A549 (cell line): ENCODE results near the gene NT5C. TPM values are rescaled to one million over a fixed set of nuclear protein-coding genes. Genes with fewer than 3 reads are reported as not detected.
"Not testable (repeated sequence)": the region's sequence is repeated elsewhere in the genome, so short reads cannot be mapped to it uniquely, and the experiment has no call there.

Experiments
- ATAC-seq, 2 experiments: fragments of 200-7000 bp in 1 of 2; fragments of >200 bp in 1 of 2; cut with Nextera tagmentation in 1 of 2; cut with Tn5 transposase in 1 of 2; 3 replicates each; pipeline versions ENCODE4 v1.8.0 to v1.9.1; 2018 to 2020; ENCODE audit warnings: mild to moderate bottlenecking in 1 of 2, moderate library complexity in 1 of 2
- CTCF ChIA-PET: fragments of 300-600 bp; sonication (Branson Sonifier 250); formaldehyde crosslinking; extraction: SDS; loops from one replicate; lab custom pipeline; 2021; ENCODE audit warnings: antibody characterized with exemption, inconsistent platforms; lab: Yijun Ruan, JAX
- POLR2A ChIA-PET: fragments of 350-600 bp; formaldehyde crosslinking; extraction: SDS; loops from one replicate; lab custom pipeline; 2021; ENCODE audit warnings: antibody characterized with exemption, inconsistent platforms; lab: Yijun Ruan, JAX
- DNase-seq, 2 experiments: peaks; one replicate each; pipeline versions ENCODE4 v3.0.0 to v3.0.0-alpha.2; 2011 to 2016; ENCODE audit warnings: low read depth in 1 of 2, low spot score in 1 of 2
- FAIRE-seq: peaks from 2 replicates; lab custom pipeline; 2011; peaks lifted over from hg19 to GRCh38; lab: Jason Lieb, UNC
- H3K27ac ChIP-seq, 2 experiments: fragments of >200 bp; sonication (Bioruptor Twin); formaldehyde crosslinking; 3 replicates each; pipeline ENCODE4 v1.5.1; 2016 to 2017
- H3K4me1 ChIP-seq: fragments of >200 bp; sonication (Bioruptor Twin); formaldehyde crosslinking; 3 replicates; pipeline ENCODE4 v1.6.1; 2016
- H3K4me2 ChIP-seq: fragments of >200 bp; sonication (Bioruptor Twin); formaldehyde crosslinking; 3 replicates; pipeline ENCODE4 v1.6.1; 2016
- H3K4me3 ChIP-seq: fragments of >200 bp; sonication (Bioruptor Twin); formaldehyde crosslinking; 3 replicates; pipeline ENCODE4 v1.5.1; 2016
- H3K9me3 ChIP-seq: fragments of >200 bp; sonication (Bioruptor Twin); formaldehyde crosslinking; 3 replicates; pipeline ENCODE4 v1.6.1; 2016
- CEBPB ChIP-seq, 2 experiments: fragments of >200 bp in 1 of 2; sonication (Bioruptor Twin) in 1 of 2; formaldehyde crosslinking in 1 of 2; IDR thresholded peaks; 2 replicates each; pipeline ENCODE4 v1.6.1; 2012 to 2016
- FOSB ChIP-seq: fragments of 250-450 bp; sonication (Bioruptor Pico); IDR thresholded peaks from 2 replicates; pipeline ENCODE4 v1.5.0; 2020; ENCODE audit warnings: mild to moderate bottlenecking, moderate library complexity
- FOSL2 ChIP-seq, 2 experiments: fragments of 450-650 bp in 1 of 2; fragments of >200 bp in 1 of 2; sonication (Bioruptor Twin) in 1 of 2; formaldehyde crosslinking; IDR thresholded peaks; 2 replicates each; pipeline versions ENCODE4 v1.5.0 to v1.6.1; 2016 to 2020; ENCODE audit warnings: mild to moderate bottlenecking in 1 of 2, moderate library complexity in 1 of 2
- GATA3 ChIP-seq: IDR thresholded peaks from 2 replicates; pipeline ENCODE4 v1.6.1; 2012; ENCODE audit warnings: borderline replicate concordance
- HES2 ChIP-seq: fragments of >200 bp; sonication (Bioruptor Twin); formaldehyde crosslinking; IDR thresholded peaks from 2 replicates; pipeline ENCODE4 v1.6.1; 2016
- HMGXB4 ChIP-seq: fragments of 250-450 bp; sonication (Bioruptor Pico); IDR thresholded peaks from 2 replicates; pipeline ENCODE4 v1.5.0; 2021; ENCODE audit warnings: mild to moderate bottlenecking, moderate library complexity, borderline replicate concordance
- HOXB13 ChIP-seq: fragments of 250-450 bp; sonication (Bioruptor Pico); IDR thresholded peaks from 2 replicates; pipeline ENCODE4 v1.5.0; 2020; ENCODE audit warnings: low read depth, mild to moderate bottlenecking, moderate library complexity
- JUN ChIP-seq, 2 experiments: fragments of >200 bp; sonication (Bioruptor Twin); formaldehyde crosslinking; IDR thresholded peaks; 2 replicates in 1 of 2; 3 replicates in 1 of 2; pipeline ENCODE4 v1.6.1; 2016 to 2017
- JUNB ChIP-seq: fragments of >200 bp; sonication (Bioruptor Twin); formaldehyde crosslinking; IDR thresholded peaks from 2 replicates; pipeline ENCODE4 v1.6.1; 2016
- KDM5A ChIP-seq: fragments of 200-600 bp; sonication (generic); IDR thresholded peaks from 2 replicates; pipeline ENCODE4 v1.6.1; 2016; ENCODE audit warnings: antibody characterized with exemption, mild to moderate bottlenecking
- MAX ChIP-seq: IDR thresholded peaks from 2 replicates; pipeline ENCODE4 v1.6.1; 2012
- NPAS2 ChIP-seq: fragments of 250-450 bp; sonication (Bioruptor Pico); IDR thresholded peaks from 2 replicates; pipeline ENCODE4 v1.8.0; 2022; ENCODE audit warnings: mild to moderate bottlenecking, moderate library complexity, borderline replicate concordance
- PHF8 ChIP-seq: fragments of 200-600 bp; sonication (generic); IDR thresholded peaks from 2 replicates; pipeline ENCODE4 v1.6.1; 2016; ENCODE audit warnings: low read depth, mild to moderate bottlenecking, antibody characterized with exemption, moderate library complexity, borderline replicate concordance
- TFCP2L1 ChIP-seq: fragments of 250-450 bp; sonication (Bioruptor Pico); IDR thresholded peaks from 2 replicates; pipeline ENCODE4 v1.5.0; 2021; ENCODE audit warnings: mild to moderate bottlenecking
- USF2 ChIP-seq: fragments of 450-650 bp; IDR thresholded peaks from 2 replicates; pipeline ENCODE4 v1.6.1; 2014; ENCODE audit warnings: antibody characterized with exemption
- ZFP36 ChIP-seq: fragments of 450-650 bp; IDR thresholded peaks from 2 replicates; pipeline ENCODE4 v1.6.1; 2014; ENCODE audit warnings: borderline replicate concordance; ENCODE audit not compliant: partially characterized antibody
- WGBS: methylation state at CpG from one replicate; pipeline ENCODE4 v1.1.6; 2017; ENCODE audit errors: missing lambda C conversion rate; 5-methylcytosine and 5-hydroxymethylcytosine counted together
- polyA plus RNA-seq, 4 experiments: library from polyadenylated mRNA; depleted of rRNA in 3 of 4; stranded (reverse); fragments of >200 nt; fragmentation: RNase III in 1 of 4; extraction: RNeasy Plus Mini Kit Qiagen cat#74134 plus additional on column Dnase treatment in 1 of 4; gene quantifications; 2 replicates in 3 of 4; 3 replicates in 1 of 4; pipeline ENCODE4 v1.2.3, GENCODE V29; 2011 to 2017
- TF ChIP-seq, protein P1 (sequence below): IDR thresholded peaks from 2 replicates; pipeline ENCODE4 v1.6.1; 2012

Gene NT5C
- polyA plus RNA-seq, 2 of the 4 experiments (the other 2 are of a cell fraction), result 73.7 to 91.4 TPM

- not testable (repeated sequence) for ATAC-seq, H3K4me3 ChIP-seq, H3K27ac ChIP-seq, H3K4me2 ChIP-seq, DNase-seq
- H3K4me1 ChIP-seq, result peaks cover 12% of the 10 kb centered on the region
- TF ChIP-seq CEBPB (IDR thresholded peaks at IDR 0.05), result peak in 1 of 2 experiments; percentile 16; a peak in 1 of 4 replicates
- TF ChIP-seq, all 56 proteins: peak for 1; not testable (repeated sequence) for 55
- not testable (repeated sequence) for H3K9me3 ChIP-seq, FAIRE-seq
- 94% methylated on average over 15 of the region's 15 CpGs for WGBS
- CTCF ChIA-PET, result interaction anchor here (1.0 to 15.3 kb wide), 7 partner anchors 9 to 95 kb away, joined by 3 to 270 read pairs (median 5); partner anchors contain the start of genes ARMC7 and NT5C
- POLR2A ChIA-PET, result interaction anchor here (0.6 kb wide), 1 partner anchor 40 kb away, joined by 3 read pairs; no protein-coding TSS in a partner anchor
These were observed 33.1 kb upstream of the NT5C start for GRCh38 chr17:75164606-75165005.

DNA sequence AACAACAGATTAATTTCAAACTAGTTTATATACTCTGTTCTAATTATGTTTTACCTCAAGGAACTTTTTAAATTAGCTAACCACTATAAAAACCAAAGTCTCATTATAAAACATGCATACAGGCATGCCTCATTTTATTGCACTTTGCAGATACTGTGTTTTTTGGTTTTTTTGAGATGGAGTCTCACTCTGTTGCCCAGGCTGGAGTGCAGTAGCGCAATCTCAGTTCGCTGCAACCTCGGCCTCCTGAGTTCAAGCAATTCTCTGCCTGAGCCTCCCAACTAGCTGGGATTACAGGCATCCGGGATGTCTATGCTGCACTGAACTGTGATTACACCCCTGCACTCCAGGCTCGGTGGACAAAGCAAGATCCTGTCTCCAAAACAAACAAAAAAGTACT is 31.5 kb upstream of the NT5C start:
- Histone ChIP-seq H3K9me3 (no peaks in the 10 kb centered on the region), H3K4me1 (peaks cover 28% of the 10 kb centered on the region), H3K4me3 (no peak overlapping the region), H3K4me2 (no peak overlapping the region), H3K27ac (no peak overlapping the region)
- WGBS, result 80% methylated on average over 5 of the region's 5 CpGs
- ChIA-PET POLR2A (interaction anchor here (0.7 to 1.4 kb wide), 2 partner anchors 9 kb away, joined by 6 to 11 read pairs; partner anchors contain the start of gene JPT1), CTCF (interaction anchor here (0.7 to 15.3 kb wide), 11 partner anchors 8 to 102 kb away, joined by 3 to 270 read pairs (median 4); partner anchors contain the start of gene ARMC7)
- TF ChIP-seq PHF8 (no peak), USF2 (no peak), HMGXB4 (CRISPR knock-in tag) (no peak), JUNB (no peak), HOXB13 (no peak), NPAS2 (CRISPR knock-in tag) (no peak)
- TF ChIP-seq, protein P1, sequence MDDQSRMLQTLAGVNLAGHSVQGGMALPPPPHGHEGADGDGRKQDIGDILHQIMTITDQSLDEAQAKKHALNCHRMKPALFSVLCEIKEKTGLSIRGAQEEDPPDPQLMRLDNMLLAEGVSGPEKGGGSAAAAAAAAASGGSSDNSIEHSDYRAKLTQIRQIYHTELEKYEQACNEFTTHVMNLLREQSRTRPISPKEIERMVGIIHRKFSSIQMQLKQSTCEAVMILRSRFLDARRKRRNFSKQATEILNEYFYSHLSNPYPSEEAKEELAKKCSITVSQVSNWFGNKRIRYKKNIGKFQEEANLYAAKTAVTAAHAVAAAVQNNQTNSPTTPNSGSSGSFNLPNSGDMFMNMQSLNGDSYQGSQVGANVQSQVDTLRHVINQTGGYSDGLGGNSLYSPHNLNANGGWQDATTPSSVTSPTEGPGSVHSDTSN, result no peak
- no peak for FAIRE-seq
- no peak for ATAC-seq
- no peak for DNase-seq

DNA sequence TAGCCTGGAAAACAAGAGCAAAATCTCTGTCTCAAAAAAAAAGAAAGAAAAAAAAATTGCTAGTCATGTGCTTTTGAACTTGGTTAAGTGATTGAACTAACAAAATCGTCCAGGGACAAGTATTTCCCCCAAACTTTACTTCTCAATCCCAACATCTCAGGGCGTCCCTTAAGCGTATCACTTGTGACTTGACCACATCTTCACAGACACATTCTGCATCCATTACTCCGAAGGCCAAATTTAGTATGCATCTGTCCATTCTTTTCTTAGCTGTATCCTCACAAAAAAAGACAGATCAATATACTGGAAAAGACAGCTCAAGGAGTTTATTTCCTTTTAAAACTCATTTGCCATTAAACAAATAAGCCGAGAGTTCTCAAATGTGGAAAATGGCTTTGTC is 28.7 kb upstream of the NT5C start:
- ATAC-seq (no peak), FAIRE-seq (no peak), DNase-seq (no peak)
- TF ChIP-seq TFCP2L1 (CRISPR knock-in tag), result no peak
- WGBS, result 89% methylated on average over 5 of the region's 5 CpGs
- Histone ChIP-seq H3K27ac (peak overlapping the region in 1 of 2 experiments; percentile 77; a peak in 4 of 6 replicates), H3K4me1 (peaks cover 32% of the 10 kb centered on the region), H3K4me3 (no peak overlapping the region), H3K4me2 (peak overlapping the region; percentile 59; the same call in 1 of the 3 replicates), H3K9me3 (no peaks in the 10 kb centered on the region)
- ChIA-PET CTCF (interaction anchor here (0.5 to 5.2 kb wide), 7 partner anchors 10 to 90 kb away, joined by 3 to 26 read pairs (median 12); partner anchors contain the start of gene NT5C), POLR2A (no interaction called here)

GRCh38 chr17:75159196-75160031 is 27.9 kb upstream of the NT5C start:
- peak overlapping the region; percentile 59 for H3K4me2 ChIP-seq

More at GRCh38 chr17:75159196-75160031, 27.9 kb upstream of the NT5C start:
- WGBS, result 47% methylated on average over 4 of the region's 4 CpGs
- CTCF ChIA-PET, result interaction anchor here (0.5 to 5.2 kb wide), 10 partner anchors 10 to 89 kb away, joined by 3 to 26 read pairs (median 5); partner anchors contain the start of gene NT5C
- FAIRE-seq (peak; percentile 67), ATAC-seq (peak; percentile 34 to 39; a peak in 5 of 6 replicates), DNase-seq (peak in 1 of 2 experiments; percentile 73)
- H3K27ac ChIP-seq, result peak overlapping the region; percentile 48 to 77
- no peak overlapping the region for H3K4me3 ChIP-seq
- no peaks in the 10 kb centered on the region for H3K9me3 ChIP-seq
- POLR2A ChIA-PET, result interaction anchor here (1.4 kb wide), 1 partner anchor 35 kb away, joined by 4 read pairs; no protein-coding TSS in a partner anchor
- H3K4me1 ChIP-seq, result peaks cover 38% of the 10 kb centered on the region
- TF ChIP-seq FOSB (CRISPR knock-in tag) (no peak), CEBPB (IDR thresholded peaks at IDR 0.05) (peak in 1 of 2 experiments; percentile 9; a peak in 1 of 4 replicates), JUN (IDR thresholded peaks at IDR 0.05) (peak in 1 of 2 experiments; percentile 24; a peak in 1 of 5 replicates), HES2 (no peak), FOSL2 (IDR thresholded peaks at IDR 0.05) (no peak), FOSL2 (CRISPR knock-in tag; IDR thresholded peaks at IDR 0.05) (peak; percentile 90), PHF8 (no peak), GATA3 (peak; percentile 89; the same call in 1 of the 2 replicates), KDM5A (no peak), MAX (peak; percentile 49; the same call in 1 of the 2 replicates), JUNB (peak; percentile 59), ZFP36 (peak; percentile 11)
- TF ChIP-seq, protein P1, result no peak; the same call in 1 of the 2 replicates
- TF ChIP-seq, all 56 proteins: peak for 7
